BLaER1 (cell line): ENCODE data around the gene FAM107B.

ENCODE experiments used
- H3K27ac ChIP-seq: shearing (Covaris generic); formaldehyde crosslinking; 2 replicates; pipeline ENCODE4 v1.8.1; 2022
- H3K27me3 ChIP-seq: shearing (Covaris generic); formaldehyde crosslinking; 2 replicates; pipeline ENCODE4 v1.8.1; 2022
- H3K36me3 ChIP-seq: shearing (Covaris generic); formaldehyde crosslinking; 2 replicates; pipeline ENCODE4 v1.8.1; 2022
- H3K4me1 ChIP-seq: shearing (Covaris generic); formaldehyde crosslinking; 2 replicates; pipeline ENCODE4 v1.8.1; 2022
- H3K4me2 ChIP-seq: shearing (Covaris generic); formaldehyde crosslinking; 2 replicates; pipeline ENCODE4 v1.8.1; 2022
- H3K4me3 ChIP-seq: shearing (Covaris generic); formaldehyde crosslinking; 2 replicates; pipeline ENCODE4 v1.8.1; 2022
- H3K9ac ChIP-seq: shearing (Covaris generic); formaldehyde crosslinking; 2 replicates; pipeline ENCODE4 v1.8.1; 2022
- H3K9me3 ChIP-seq: shearing (Covaris generic); formaldehyde crosslinking; 2 replicates; pipeline ENCODE4 v1.8.1; 2022
- H4K20me1 ChIP-seq: shearing (Covaris generic); formaldehyde crosslinking; 2 replicates; pipeline ENCODE4 v1.8.1; 2022
- Cebpa-rat ChIP-seq: shearing (Covaris generic); IDR thresholded peaks from 2 replicates; pipeline ENCODE4 v1.8.1; 2022

FAM107B gene

GRCh38 chr10:14810969-14811953 lies 36.6 kb upstream of the FAM107B start:
- no peak for TF ChIP-seq Cebpa-rat
- Histone ChIP-seq H3K4me2 (no peak overlapping the region), H3K4me1 (peaks cover 9% of the 10 kb centered on the region; the same call in 1 of the 2 replicates), H3K9ac (no peak overlapping the region), H3K9me3 (no peaks in the 10 kb centered on the region), H3K27ac (no peak overlapping the region), H3K27me3 (no peaks in the 10 kb centered on the region), H4K20me1 (no peaks in the 10 kb centered on the region), H3K4me3 (no peak overlapping the region), H3K36me3 (no peaks in the 10 kb centered on the region)

GRCh38 chr10:14806318-14806717 lies 31.6 kb upstream of the FAM107B start:
- Histone ChIP-seq H3K27ac (no peak overlapping the region), H3K9ac (no peak overlapping the region), H3K27me3 (no peaks in the 10 kb centered on the region), H3K9me3 (no peaks in the 10 kb centered on the region), H3K4me2 (no peak overlapping the region), H3K4me1 (peaks cover 16% of the 10 kb centered on the region), H3K4me3 (no peak overlapping the region), H4K20me1 (no peaks in the 10 kb centered on the region), H3K36me3 (no peaks in the 10 kb centered on the region)
- no peak for TF ChIP-seq Cebpa-rat

- no peak overlapping the region for H3K9ac ChIP-seq
- H3K4me1 ChIP-seq = peaks cover 25% of the 10 kb centered on the region
- H3K27me3 ChIP-seq = no peaks in the 10 kb centered on the region
- no peaks in the 10 kb centered on the region for H4K20me1 ChIP-seq
- no peak overlapping the region for H3K4me3 ChIP-seq
- TF ChIP-seq Cebpa-rat = no peak
- no peak overlapping the region for H3K27ac ChIP-seq
- H3K36me3 ChIP-seq = no peaks in the 10 kb centered on the region
- H3K9me3 ChIP-seq = no peaks in the 10 kb centered on the region
- no peak overlapping the region for H3K4me2 ChIP-seq
Measured at GRCh38 chr10:14803827-14804226, 29.1 kb upstream of the FAM107B start.

GRCh38 chr10:14801723-14802122 lies 27.0 kb upstream of the FAM107B start:
- no peak overlapping the region for H3K9ac ChIP-seq
- no peaks in the 10 kb centered on the region for H3K9me3 ChIP-seq
- no peaks in the 10 kb centered on the region for H3K36me3 ChIP-seq
- H4K20me1 ChIP-seq = no peaks in the 10 kb centered on the region
- no peak for TF ChIP-seq Cebpa-rat
- H3K4me3 ChIP-seq = no peak overlapping the region
- no peak overlapping the region for H3K27ac ChIP-seq
- peaks cover 33% of the 10 kb centered on the region for H3K4me1 ChIP-seq
- H3K4me2 ChIP-seq = peak overlapping the region; percentile 51
- H3K27me3 ChIP-seq = no peaks in the 10 kb centered on the region

GRCh38 chr10:14800397-14800796 lies 25.7 kb upstream of the FAM107B start:
- no peak overlapping the region for H3K27ac ChIP-seq
- no peak overlapping the region for H3K4me3 ChIP-seq
- H3K9me3 ChIP-seq = no peaks in the 10 kb centered on the region
- peaks cover 33% of the 10 kb centered on the region for H3K4me1 ChIP-seq
- H3K27me3 ChIP-seq = no peaks in the 10 kb centered on the region
- no peak overlapping the region for H3K9ac ChIP-seq
- H3K36me3 ChIP-seq = no peaks in the 10 kb centered on the region
- no peaks in the 10 kb centered on the region for H4K20me1 ChIP-seq
- TF ChIP-seq Cebpa-rat = no peak
- no peak overlapping the region for H3K4me2 ChIP-seq

- no peaks in the 10 kb centered on the region for H4K20me1 ChIP-seq
- no peaks in the 10 kb centered on the region for H3K9me3 ChIP-seq
- H3K9ac ChIP-seq = no peak overlapping the region
- no peak overlapping the region for H3K27ac ChIP-seq
- TF ChIP-seq Cebpa-rat = no peak
- peaks cover 33% of the 10 kb centered on the region for H3K4me1 ChIP-seq
- no peaks in the 10 kb centered on the region for H3K36me3 ChIP-seq
- peak overlapping the region; percentile 14; the same call in 1 of the 2 replicates for H3K4me2 ChIP-seq
- H3K4me3 ChIP-seq = no peak overlapping the region
- H3K27me3 ChIP-seq = no peaks in the 10 kb centered on the region
Measured at GRCh38 chr10:14798636-14799035, 23.9 kb upstream of the FAM107B start.

- peaks cover 12% of the 10 kb centered on the region for H3K9me3 ChIP-seq
- H3K4me1 ChIP-seq = peaks cover 3% of the 10 kb centered on the region
- H3K4me3 ChIP-seq = no peak overlapping the region
- H3K27me3 ChIP-seq = no peaks in the 10 kb centered on the region
- TF ChIP-seq Cebpa-rat = no peak
- no peaks in the 10 kb centered on the region for H4K20me1 ChIP-seq
- no peaks in the 10 kb centered on the region for H3K36me3 ChIP-seq
- no peak overlapping the region for H3K27ac ChIP-seq
- H3K9ac ChIP-seq = no peak overlapping the region
- H3K4me2 ChIP-seq = no peak overlapping the region
Measured at GRCh38 chr10:14787938-14788337, 13.2 kb upstream of the FAM107B start.

GRCh38 chr10:14784459-14785055 lies 9.9 kb upstream of the FAM107B start:
- no peak for TF ChIP-seq Cebpa-rat
- H3K9me3 ChIP-seq = peaks cover 12% of the 10 kb centered on the region
- H3K4me3 ChIP-seq = no peak overlapping the region
- no peaks in the 10 kb centered on the region for H3K27me3 ChIP-seq
- no peaks in the 10 kb centered on the region for H3K36me3 ChIP-seq
- H3K4me1 ChIP-seq = peaks cover 15% of the 10 kb centered on the region
- no peak overlapping the region for H3K27ac ChIP-seq
- H3K4me2 ChIP-seq = no peak overlapping the region
- no peaks in the 10 kb centered on the region for H4K20me1 ChIP-seq
- no peak overlapping the region for H3K9ac ChIP-seq

GRCh38 chr10:14782691-14783363 lies 8.1 kb upstream of the FAM107B start:
- Histone ChIP-seq H3K4me2 (peak overlapping the region; percentile 54), H3K27me3 (no peaks in the 10 kb centered on the region)
- no peak for TF ChIP-seq Cebpa-rat

GRCh38 chr10:14781763-14782162 lies 7.1 kb upstream of the FAM107B start:
- TF ChIP-seq Cebpa-rat = no peak
- Histone ChIP-seq H3K27ac (no peak overlapping the region), H3K4me2 (no peak overlapping the region), H3K36me3 (no peaks in the 10 kb centered on the region), H3K9ac (no peak overlapping the region), H3K4me1 (peaks cover 26% of the 10 kb centered on the region), H3K9me3 (peaks cover 12% of the 10 kb centered on the region), H3K4me3 (no peak overlapping the region), H3K27me3 (no peaks in the 10 kb centered on the region), H4K20me1 (no peaks in the 10 kb centered on the region)

More at GRCh38 chr10:14782691-14783363, 8.1 kb upstream of the FAM107B start:
- H4K20me1 ChIP-seq = no peaks in the 10 kb centered on the region
- no peak overlapping the region for H3K27ac ChIP-seq
- H3K4me3 ChIP-seq = no peak overlapping the region
- H3K4me1 ChIP-seq = peaks cover 26% of the 10 kb centered on the region
- no peak overlapping the region for H3K9ac ChIP-seq
- peaks cover 12% of the 10 kb centered on the region for H3K9me3 ChIP-seq
- H3K36me3 ChIP-seq = no peaks in the 10 kb centered on the region
